Articular chondrocyte of knee joint (primary cell): Measurements from ENCODE around the gene HOXD8. TPM values are rescaled to one million over a fixed set of nuclear protein-coding genes. Genes with fewer than 3 reads are reported as not detected.

ENCODE experiments used
- small RNA-seq: library from RNA; depleted of rRNA; stranded (forward); fragments of <200 nt; gene quantifications from one replicate; pipeline ENCODE3, GENCODE V24; 2012
- total RNA-seq: library from RNA; depleted of rRNA; stranded (reverse); fragments of >200 nt; gene quantifications from 2 replicates; pipeline ENCODE4 v1.2.3, GENCODE V29; 2012

Gene HOXD8
- total RNA-seq = 9.2 and 10.2 TPM in 2 replicates

DNA sequence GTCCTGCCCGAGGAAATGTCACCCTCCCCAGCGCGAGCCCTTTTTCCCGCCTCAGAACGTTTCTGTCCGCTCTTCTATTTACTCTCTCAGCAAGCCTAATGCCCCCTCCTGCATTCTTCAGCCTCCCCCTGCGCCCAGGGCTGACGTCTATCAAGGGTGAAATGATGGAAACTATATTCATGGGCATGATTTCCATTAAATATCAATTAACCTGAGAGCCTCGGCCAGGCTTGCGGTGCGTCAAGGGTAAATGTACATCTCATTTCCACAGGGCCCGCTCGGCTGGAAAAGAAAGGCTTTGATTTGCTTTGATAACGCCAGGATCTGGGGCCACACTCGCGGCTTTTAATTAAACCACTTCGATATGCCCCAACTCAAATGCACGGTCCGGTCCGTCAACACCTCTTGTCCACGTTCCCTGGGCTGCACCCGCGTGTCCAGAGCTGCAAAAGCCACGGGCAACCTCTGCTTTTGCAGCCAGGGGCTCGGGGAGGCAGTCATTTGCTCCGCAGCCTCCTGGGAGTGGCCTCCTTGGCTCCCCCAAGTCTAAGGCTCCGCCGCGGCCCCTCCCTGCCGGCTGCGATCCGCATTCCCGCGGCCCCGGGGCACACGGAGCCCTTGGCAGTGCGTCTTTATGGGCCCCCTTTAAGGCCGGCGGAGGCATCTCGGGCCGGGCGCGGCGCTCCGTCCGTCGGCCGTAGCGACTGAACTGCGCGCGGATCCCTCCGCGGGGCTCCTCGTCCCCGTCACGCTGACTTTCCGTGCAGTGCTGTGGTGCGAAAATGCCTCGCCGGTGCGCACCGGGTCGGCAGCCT is at the start of gene HOXD8:
TSS of gene HOXD8 (plus strand) at position 724 of the 815 bp plus-strand sequence. CDS start 662 bp downstream, outside the sequence.

DNA sequence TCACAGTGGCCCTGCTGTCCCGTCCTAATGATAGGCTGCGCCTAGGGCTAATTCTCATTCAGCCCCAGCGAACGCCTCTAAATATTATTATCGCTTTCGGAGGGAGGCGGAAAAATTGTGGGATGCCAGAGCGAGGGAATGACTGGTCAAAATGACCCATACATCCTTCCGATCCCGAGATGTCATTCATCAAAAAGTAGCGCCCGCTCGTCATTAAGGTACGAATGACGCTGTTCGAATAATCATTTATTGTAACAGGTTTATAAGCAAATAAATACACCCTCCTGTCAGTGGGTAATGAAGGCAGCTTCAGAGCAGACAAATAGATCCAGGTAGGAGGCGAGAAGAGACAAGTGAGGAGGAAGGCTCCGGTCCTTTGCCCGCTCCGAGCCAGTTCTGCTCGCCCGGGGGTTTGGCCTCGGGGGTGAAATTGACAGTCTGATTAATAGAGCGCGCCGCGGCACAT is 45.7 kb upstream of the HOXD8 start, which contains the start of gene EVX2:
TSS of gene EVX2 (minus strand) at position 167 of the 466 bp plus-strand sequence. CDS start 186 bp downstream, outside the sequence.

DNA sequence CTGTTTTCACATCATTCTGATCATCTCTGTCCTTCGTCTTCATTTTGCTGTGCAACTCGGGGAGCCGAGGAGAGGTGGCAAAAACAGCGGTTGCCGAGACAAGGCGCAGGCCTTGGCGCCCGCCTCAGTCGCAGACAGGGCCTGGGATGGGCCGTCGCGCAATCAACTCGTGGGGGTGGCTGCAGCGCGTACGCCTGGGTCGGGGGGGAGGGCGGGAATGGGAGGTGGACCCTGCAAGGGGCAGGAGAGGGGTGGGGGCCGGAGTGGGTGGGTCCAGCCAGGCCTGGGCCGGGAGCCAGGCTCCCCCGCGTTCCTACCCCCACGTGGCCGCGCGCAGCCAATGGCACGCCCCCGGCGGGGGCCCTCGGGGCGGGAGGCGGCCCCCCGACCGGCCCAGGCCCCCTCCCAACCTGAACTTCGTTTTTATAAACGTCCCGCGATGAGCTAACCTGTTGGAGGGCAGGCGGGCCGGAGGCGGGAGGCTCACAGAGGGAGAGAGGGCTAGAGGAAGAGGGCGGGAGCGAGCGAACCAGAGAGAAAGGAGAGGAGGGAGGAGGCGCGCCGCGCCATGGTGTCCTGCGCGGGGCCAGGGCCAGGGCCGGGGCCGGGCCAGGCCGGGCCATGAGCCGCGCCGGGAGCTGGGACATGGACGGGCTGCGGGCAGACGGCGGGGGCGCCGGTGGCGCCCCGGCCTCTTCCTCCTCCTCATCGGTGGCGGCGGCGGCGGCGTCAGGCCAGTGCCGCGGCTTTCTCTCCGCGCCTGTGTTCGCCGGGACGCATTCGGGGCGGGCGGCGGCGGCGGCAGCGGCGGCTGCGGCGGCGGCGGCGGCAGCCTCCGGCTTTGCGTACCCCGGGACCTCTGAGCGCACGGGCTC is 37.0 kb upstream of the HOXD8 start, which contains the start of gene HOXD13:
TSS of gene HOXD13 (plus strand) at position 452 of the 875 bp plus-strand sequence. CDS start at position 622, 170 bp downstream.

DNA sequence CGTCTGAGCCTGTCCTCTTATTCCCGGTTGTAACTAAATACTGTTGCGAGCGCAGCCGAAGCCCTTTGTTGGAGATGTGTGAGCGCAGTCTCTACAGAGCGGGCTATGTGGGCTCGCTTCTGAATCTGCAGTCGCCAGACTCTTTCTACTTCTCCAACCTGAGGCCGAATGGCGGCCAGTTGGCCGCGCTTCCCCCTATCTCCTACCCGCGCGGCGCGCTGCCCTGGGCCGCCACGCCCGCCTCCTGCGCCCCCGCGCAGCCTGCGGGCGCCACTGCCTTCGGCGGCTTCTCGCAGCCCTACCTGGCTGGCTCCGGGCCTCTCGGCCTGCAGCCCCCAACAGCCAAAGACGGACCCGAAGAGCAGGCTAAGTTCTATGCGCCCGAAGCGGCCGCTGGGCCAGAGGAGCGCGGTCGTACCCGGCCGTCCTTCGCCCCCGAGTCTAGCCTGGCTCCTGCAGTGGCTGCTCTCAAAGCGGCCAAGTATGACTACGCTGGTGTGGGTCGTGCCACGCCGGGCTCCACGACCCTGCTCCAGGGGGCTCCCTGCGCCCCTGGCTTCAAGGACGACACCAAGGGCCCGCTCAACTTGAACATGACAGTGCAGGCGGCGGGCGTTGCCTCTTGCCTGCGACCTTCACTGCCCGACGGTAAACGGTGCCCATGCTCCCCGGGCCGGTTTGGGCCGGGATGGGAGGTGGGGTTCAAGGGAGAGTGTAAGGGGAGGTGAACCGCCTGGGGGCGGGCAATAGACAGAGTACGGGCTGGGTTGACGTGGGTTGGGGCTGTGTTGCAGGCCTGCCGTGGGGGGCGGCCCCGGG is 29.6 kb upstream of the HOXD8 start, which contains the start of gene HOXD12:
TSS of gene HOXD12 (plus strand) at position 68 of the 819 bp plus-strand sequence. CDS start at position 75, 7 bp downstream.

DNA sequence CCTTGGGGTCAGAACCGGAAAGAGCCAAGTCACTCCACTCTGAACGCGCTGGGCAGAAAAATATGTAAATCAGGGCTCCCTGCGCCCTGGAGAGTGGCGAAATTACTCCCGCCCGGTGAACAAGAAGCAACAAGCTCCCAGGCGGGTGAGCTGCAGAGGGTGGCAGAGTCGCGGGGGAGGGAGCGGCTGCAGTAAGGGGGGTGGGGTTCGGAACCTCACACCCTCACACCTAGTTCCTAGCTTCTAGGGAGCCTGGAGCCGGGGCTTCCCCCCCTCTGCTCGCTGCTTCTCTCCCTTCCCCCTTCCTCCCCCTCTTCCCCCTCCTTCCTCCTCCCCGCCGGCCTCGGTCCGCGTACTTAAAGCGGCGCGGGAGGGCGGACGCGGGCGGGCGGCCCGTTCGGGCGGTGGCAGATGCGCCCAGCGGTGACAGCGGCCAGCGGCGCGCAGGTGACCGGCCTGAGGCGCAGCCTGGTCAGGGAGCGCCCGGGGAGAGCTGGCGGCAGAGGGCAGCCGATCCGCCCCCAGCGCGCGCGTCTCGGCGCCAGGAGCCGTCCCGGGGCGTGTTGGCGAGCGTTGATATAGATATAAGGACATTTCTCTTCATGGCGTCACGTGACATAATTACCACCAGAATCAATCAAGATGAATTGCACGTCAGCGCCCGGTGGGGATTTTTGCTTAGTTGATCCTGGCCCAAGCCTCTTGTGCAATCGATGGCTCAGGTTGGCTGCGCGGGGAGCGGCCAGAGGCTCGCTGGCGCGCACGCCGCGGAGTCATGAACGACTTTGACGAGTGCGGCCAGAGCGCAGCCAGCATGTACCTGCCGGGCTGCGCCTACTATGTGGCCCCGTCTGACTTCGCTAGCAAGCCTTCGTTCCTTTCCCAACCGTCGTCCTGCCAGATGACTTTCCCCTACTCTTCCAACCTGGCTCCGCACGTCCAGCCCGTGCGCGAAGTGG is 22.6 kb upstream of the HOXD8 start, which contains the start of gene HOXD11:
TSS of gene HOXD11 (plus strand) at position 700 of the 959 bp plus-strand sequence. CDS start at position 776, 76 bp downstream.

DNA sequence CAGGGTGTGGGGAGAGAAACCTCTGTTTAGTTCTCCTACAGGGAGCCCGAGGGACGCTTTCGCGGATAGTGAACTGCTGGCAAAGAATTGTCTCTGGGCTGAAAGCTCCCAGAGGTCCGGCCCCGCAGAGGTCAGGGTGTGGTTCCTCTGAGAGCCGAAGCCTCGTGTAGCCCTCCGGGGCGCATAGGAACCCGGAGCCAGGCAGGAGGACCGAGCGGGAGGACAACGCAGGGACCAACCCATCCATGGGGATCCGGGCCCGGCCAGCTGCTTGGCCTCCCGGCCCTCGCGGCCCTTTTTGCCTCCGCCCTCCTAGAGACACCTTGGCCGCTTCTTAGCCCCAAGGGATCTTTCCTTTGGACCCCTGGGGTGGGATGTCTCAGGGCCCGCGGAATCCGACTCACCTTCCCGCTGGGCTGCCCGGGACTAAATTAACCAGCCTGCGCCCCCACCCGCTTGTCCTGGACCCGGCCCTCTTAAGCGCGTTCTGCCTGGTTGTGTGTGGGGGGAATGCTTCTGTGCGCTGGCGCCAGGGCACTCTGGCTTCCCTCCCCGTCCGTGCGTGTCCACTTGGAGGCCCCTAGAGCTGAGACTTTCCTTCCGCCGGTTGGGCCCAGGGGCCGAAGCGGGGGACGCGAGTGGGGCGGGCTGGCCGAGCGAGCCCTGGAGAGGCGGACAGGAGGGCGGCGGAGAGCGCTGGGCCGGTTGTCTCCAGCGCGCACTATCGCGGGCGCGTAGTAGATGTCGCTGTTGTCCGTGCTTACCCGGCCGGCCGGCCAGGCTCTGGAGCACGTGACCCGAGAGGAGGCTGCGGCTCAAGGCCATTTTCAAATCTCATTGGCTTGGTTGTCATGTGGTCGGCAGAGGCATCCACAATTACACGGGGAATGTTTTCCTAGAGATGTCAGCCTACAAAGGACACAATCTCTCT is 13.4 kb upstream of the HOXD8 start, which contains the start of gene HOXD10:
TSS of gene HOXD10 (plus strand) at position 896 of the 931 bp plus-strand sequence. CDS start 56 bp downstream, outside the sequence.

DNA sequence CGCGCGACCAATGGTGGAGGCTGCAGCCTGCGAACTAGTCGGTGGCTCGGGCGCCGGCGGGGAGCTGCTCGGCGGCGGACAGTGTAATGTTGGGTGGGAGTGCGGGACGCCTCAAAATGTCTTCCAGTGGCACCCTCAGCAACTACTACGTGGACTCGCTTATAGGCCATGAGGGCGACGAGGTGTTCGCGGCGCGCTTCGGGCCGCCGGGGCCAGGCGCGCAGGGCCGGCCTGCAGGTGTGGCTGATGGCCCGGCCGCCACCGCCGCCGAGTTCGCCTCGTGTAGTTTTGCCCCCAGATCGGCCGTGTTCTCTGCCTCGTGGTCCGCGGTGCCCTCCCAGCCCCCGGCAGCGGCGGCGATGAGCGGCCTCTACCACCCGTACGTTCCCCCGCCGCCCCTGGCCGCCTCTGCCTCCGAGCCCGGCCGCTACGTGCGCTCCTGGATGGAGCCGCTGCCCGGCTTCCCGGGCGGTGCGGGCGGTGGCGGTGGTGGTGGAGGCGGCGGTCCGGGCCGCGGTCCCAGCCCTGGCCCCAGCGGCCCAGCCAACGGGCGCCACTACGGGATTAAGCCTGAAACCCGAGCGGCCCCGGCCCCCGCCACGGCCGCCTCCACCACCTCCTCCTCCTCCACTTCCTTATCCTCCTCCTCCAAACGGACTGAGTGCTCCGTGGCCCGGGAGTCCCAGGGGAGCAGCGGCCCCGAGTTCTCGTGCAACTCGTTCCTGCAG is 6.7 kb upstream of the HOXD8 start, which contains the start of gene HOXD9:
TSS of gene HOXD9 (plus strand) at position 37 of the 728 bp plus-strand sequence. CDS start at position 87, 50 bp downstream.

DNA sequence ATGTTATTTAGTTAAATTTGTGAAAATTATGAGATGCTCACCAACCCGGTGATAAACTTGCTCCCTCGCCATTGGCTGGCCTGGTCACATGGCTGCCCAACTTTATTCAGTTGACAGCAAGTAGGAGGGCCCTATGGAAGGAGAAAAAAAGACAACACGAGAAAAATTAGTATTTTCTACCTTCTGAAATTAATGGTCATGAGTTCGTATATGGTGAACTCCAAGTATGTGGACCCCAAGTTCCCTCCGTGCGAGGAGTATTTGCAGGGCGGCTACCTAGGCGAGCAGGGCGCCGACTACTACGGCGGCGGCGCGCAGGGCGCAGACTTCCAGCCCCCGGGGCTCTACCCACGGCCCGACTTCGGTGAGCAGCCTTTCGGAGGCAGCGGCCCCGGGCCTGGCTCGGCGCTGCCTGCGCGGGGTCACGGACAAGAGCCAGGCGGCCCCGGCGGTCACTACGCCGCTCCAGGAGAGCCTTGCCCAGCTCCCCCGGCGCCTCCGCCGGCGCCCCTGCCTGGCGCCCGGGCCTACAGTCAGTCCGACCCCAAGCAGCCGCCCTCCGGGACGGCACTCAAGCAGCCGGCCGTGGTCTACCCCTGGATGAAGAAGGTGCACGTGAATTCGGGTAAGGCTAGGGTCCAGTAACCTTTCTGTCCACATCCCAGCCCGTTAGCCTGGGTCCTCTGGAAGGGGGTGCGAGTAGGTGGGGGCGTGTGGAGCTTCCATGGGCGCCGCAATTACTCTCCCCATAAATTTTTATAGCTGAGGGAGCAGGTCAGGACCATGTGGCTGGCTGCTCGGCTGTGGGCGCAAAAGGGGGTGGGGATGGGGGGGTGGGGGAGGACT is 22.2 kb downstream of the HOXD8 start, which contains the start of gene HOXD4:
TSS of gene HOXD4 (plus strand) at position 109 of the 846 bp plus-strand sequence. CDS start at position 193, 84 bp downstream.

DNA sequence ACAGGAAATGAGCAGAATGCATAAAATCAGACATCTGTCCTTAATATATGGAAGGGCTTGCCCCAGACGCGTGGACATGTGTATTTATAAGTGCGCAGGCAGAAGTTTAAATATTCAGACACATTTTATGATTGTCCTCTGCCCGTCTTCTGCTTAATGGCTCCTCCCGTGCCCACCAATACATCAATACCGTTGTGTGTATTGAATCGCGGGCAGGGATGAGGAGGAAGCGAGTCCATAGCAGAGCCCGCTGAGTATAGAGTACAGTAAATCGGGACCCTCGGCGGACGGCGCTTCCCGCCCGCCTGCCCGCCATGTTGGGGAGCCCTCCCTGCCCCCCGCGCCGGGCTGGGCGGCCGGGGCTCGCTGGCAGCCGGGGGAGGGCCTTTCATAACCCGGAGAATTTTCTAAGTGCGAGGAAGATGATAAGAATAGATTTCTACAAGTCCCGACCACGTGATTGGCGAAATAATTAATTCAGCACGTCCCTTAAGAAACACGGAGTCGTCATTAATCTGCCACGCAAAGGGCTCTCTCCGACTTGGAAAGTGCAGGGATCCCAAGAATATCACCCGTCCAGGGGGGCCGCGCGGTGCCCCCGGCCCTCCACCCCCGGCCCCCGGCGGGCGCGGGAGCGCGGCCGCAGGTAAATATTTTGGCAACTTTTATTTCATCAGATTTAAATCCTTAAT is 27.4 kb downstream of the HOXD8 start, which contains the start of gene HOXD3:
TSS of gene HOXD3 (plus strand) at position 501 of the 692 bp plus-strand sequence. CDS start 11,808 bp downstream, outside the sequence.

Small RNA genes within 50 kb of the gene (small RNA-seq; reads per million reads assigned to genes)
- 5,348 reads per million, percentile 100 among the genes with 10 or more reads in this experiment for gene MIR10B

Other genes with a start within 250 kb of the HOXD8 start
- 57.6 and 63.6 TPM in 2 replicates for gene LNPK, start 127.4 kb upstream of the HOXD8 start, total RNA-seq
- gene EVX2, start 45.7 kb upstream of the HOXD8 start, total RNA-seq = not detected in 2 replicates
- gene HOXD13, start 37.0 kb upstream of the HOXD8 start, total RNA-seq = 0.11 and 0.13 TPM in 2 replicates
- not detected in 2 replicates for gene HOXD12, start 29.9 kb upstream of the HOXD8 start, total RNA-seq
- 0.13 and 0.76 TPM in 2 replicates for gene HOXD11, start 22.4 kb upstream of the HOXD8 start, total RNA-seq
- 0.78 and 1.2 TPM in 2 replicates for gene HOXD10, start 12.9 kb upstream of the HOXD8 start, total RNA-seq
- 2.9 and 4.3 TPM in 2 replicates for gene HOXD9, start 7.0 kb upstream of the HOXD8 start, total RNA-seq
- gene HOXD4, start 21.8 kb downstream of the HOXD8 start, total RNA-seq = 1.6 and 3.1 TPM in 2 replicates
- 3.7 and 6.4 TPM in 2 replicates for gene HOXD3, start 27.6 kb downstream of the HOXD8 start, total RNA-seq
- not detected in 2 replicates for gene HOXD1, start 59.0 kb downstream of the HOXD8 start, total RNA-seq
- gene MTX2, start 139.7 kb downstream of the HOXD8 start, total RNA-seq = 17.5 and 21.2 TPM in 2 replicates